CD4-positive, alpha-beta T cell treated with Interferon gamma for 1 hour (primary cell): ENCODE measurements around the gene FAM193A.
"Not testable (repeated sequence)": the region's sequence is repeated elsewhere in the genome, so short reads cannot be mapped to it uniquely, and the experiment has no call there.

Experiments used
- DNase-seq: peaks from one replicate; pipeline ENCODE4 v3.0.0-alpha.2; 2020

The FAM193A gene

DNA sequence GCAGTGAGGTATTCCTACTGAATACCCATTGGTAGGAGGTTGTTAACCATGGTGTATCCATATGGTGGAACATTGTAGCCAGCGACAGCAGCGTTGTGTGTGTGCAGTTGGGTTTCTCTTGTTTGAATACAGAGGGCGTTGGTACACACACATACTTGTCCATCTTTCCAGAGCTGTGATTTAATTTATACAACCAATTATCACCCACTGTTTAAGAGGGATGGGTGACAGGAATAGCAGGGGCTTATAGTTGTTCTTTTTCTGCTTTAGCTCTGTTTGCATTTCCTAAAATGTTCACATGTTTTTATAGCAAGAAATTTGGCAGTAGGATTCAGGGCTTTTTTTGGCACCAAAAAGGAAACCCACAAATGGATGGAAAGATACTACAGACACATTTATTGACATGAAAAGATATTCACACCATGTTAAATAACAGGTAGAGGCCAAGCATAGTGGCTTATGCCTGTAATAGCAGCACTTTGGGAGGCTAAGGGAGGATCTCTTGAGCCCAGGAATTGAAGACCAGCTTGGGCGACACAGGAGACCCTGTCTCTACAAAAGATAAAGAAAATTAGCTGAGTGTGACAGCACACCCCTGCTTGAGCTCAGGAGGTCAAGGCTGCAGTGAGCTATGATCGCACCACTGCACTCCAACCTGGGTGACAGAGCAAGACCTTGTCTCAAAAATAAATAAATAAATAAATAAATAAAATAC, 159.1 kb downstream of the FAM193A start:
- no peak for DNase-seq

DNA sequence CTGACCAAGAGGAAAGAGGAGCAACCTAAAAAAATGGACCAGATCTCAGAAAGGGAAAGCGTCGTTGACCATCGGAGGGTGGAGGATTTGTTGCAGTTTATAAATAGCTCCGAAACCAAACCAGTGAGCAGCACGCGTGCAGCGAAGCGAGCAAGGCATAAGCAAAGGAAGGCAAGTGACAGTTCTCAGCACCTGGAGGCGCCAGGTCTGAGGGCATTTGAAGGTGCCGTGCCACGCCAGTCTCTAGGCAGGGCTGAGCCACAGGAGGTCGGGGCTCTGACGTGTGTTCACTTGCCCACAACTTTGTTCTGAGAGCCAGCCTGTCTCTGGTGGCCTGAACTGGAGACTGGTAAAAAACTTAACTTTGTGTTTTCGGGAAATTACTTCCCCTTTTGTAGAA, 160.0 kb downstream of the FAM193A start:
- peak; percentile 74 for DNase-seq

DNA sequence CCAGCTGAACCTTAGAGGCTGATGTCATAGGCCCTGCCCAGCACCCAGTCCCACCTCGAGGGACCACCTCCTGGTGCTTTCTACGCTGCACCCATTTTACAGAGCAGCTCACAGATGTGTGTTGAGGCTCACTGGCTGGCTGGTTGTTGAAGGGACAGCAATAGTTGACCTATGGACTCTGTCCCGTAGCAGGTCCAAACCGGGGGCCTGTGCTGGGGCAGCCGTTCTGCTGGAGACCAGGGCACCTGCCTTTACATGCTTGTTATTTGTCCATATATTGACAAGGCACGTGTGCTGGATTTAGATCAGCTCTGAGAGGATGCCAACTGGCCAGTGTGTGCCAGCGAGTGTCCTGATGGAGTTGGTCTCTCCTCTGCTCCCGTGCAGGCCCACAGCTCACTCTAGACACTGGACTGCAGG, 161.6 kb downstream of the FAM193A start:
- DNase-seq: no peak

DNA sequence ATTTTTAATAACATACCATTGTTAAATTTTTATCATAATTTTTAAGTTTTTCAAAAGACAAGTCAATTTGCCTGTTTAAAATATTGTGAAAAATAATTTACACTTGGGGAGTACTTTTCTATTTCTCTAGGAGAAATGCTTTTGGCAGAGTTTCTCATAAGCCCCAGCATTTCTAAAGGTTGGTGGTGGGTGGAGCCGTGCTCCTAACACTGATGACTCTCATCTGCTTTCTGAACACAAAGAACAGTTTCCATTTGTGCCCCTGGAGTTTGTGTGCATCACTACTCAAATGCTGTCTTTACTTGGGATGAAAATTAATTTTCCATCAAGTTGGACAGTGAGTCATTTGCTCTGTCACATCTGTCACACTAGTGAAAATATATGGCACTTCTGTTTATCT, 162.1 kb downstream of the FAM193A start:
- no peak for DNase-seq

DNA sequence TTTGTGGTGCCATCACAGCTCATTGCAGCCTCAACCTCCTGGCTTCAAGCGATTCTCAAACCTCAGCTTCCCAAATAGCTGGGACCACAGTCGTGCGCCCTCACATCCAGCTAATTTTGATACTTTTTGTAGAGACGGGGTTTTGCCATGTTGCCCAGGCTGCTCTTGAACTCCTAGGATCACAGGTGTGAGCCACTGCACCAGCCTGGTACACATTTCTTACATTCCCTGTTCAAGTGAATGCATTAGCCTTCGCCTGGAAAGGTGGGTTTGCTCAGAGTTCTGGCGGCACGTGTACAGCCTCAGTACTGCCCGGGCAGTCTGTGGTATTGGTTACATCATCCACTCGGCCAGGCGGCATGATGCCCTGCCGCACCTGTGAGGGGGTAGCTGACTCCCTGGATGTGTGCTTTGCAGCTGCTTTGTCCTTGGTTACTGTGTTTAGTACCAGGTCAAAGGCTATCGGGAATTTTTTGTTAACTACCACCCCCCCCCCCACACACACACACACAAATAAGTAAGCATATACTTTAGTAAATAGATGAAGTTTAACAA, 162.6 kb downstream of the FAM193A start:
- DNase-seq: no peak

DNA sequence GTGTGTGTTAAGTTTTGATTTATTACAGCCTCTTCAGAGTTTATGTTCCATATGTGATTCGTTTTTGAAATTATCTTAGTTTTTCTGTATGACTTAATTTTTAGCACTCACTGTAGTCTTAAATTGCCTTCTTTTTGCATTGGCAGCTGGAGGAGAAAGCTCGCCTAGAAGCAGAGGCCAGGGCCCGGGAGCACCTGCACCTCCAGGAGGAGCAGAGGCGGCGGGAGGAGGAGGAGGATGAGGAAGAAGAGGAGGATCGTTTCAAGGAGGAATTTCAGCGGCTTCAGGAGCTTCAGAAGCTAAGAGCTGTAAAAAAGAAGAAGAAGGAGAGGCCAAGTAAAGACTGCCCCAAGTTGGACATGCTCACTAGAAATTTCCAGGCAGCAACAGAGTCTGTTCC, 163.1 kb downstream of the FAM193A start:
- no peak for DNase-seq

DNA sequence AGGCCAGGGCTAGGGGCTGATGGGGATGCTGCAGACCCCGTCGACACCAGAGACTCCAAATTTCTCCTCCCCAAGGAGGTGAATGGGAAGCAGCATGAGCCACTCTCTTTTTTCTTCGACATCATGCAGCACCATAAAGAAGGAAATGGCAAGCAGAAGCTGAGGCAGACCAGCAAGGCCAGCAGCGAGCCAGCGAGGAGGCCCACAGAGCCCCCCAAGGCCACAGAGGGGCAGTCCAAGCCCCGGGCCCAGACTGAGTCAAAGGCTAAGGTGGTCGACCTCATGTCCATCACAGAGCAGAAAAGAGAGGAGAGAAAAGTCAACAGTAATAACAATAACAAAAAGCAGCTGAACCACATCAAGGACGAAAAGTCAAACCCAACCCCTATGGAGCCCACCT, 163.6 kb downstream of the FAM193A start:
- DNase-seq: no peak

DNA sequence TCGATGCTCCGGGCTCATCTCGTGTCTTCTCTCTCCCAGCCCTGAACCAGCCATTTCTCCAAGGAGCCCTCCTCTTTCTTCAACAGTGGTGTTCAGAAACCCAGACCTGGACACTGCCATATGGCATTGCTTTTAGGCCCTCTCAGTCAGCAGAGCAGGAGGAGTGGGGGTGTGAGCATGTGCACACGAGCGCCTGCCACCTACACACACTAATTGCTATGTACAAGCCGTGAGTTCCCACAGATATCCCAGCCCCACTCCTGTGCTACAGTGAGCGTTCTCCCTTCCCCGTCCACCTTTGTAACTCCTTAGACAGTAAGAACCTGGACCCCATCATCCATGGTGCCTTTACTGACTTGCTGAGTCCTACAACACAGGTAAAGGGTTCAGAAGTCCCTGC, 165.9 kb downstream of the FAM193A start:
- no peak for DNase-seq

DNA sequence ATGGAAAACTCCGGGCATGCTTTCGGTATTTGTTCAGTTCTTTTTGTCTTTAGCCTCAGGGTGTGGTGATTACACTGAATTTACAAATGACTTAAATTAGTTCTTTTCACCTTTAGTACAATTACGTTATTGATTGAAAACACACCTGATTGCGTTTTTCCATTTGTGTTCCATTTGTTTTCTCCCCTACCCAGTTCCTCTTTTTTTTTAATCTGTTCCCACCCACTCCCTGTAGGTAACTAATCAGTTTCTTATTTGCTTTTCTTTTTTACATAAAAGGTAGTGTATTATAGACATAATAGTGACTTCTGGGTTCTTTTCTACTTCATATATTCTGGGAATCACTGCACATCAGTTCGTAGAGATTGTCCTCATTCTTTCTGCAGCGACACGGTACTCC, 166.3 kb downstream of the FAM193A start:
- DNase-seq: no peak

DNA sequence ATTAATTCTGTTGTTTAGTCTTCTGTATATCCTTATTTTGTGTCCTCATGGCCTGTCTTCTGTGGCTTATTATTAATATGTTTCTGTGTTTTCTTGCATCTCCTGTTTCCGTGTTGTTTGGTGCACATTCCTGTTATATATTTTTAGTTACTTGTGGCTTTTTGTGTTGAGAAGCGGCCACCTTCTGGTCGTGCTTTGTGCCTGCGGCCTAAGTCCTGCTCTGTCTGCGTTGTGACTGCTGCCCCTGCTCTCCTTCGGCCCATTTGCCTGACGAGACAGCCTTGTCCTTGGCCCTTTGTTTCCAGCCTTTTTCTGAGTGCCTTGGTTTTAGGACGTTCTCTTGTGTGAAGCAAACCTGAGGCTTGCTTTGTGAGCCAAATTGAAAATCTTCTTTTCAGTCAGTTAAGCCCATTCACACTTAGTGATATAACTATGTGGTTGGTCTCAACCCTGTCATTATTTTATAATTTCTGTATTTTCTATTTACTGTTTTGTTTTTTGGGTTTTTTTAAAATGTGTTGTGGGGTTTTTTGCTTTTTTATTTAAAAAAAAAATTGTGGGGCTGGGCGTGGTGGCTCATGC, 175.9 kb downstream of the FAM193A start:
- no peak for DNase-seq

DNA sequence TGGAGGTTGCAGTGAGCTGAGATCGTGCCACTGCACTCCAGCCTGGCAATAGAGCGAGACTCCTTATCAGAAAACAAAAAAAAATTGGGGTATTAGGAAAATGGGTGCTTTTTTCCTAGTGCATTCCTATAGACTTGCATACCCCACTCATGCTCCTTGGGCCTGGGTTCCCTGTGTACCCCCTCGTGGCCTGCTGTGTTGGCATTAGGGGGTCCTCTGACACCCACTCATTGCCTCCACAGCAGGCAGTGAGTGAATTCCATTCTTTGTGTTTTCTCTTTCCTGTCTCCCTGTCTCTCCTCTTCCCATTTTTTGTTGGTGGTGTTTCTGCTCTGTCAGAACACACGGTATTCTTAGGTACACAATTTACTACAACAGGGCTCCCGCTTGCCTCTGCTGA, 176.9 kb downstream of the FAM193A start:
- DNase-seq: no peak

DNA sequence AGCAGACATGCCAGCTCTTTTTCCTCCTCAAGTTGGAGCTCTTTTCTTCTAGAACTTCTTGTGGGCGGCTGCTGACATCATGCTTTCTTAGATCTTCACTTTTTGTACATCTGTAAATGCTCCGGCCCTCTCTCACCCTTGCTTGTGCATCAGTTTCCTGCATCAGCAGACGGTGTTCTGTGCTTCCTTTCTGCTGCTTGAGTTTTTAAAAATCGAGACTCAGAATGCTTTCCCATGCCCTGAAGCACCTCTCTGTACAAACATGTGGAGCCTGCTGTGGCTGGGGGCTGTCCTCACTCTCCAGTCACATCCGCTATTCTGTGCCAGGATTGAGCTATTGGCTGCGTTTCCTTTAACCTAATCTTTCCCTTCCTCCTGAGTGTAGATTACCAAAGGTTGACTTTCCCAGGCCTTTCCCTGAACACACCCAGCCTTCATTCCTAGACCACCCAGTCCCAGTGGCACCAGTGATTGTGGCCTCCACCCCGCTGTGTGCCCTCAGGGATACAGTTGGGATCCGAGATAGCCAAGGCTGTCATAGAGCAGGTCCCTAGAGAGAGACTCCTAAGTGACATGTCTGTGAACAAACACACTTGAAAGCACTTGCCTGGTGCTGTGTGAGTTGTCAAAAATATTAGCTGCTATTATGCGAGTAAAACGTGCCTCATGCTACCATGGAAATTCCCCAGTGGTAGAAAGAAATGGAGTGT, 177.8 kb downstream of the FAM193A start:
- peak; percentile 9 for DNase-seq

DNA sequence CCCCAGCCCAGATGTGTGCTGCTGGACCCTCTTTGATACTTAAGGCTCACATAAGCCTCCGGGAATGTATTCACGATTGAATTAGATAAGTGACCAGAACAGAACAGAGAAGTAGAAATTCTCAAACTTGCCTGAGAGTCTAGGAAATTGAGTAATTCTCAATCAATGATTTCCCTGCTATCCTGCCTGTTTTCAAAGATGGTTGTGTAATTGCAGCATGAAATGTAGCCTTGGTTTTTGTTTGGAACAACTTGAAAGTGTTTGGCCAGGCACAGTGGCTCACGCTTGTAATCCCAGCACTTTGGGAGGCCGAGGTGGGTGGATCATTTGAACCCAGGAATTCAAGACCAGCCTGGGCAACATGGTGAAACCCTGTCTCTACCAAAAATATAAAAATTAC, 178.5 kb downstream of the FAM193A start:
- no peak for DNase-seq

DNA sequence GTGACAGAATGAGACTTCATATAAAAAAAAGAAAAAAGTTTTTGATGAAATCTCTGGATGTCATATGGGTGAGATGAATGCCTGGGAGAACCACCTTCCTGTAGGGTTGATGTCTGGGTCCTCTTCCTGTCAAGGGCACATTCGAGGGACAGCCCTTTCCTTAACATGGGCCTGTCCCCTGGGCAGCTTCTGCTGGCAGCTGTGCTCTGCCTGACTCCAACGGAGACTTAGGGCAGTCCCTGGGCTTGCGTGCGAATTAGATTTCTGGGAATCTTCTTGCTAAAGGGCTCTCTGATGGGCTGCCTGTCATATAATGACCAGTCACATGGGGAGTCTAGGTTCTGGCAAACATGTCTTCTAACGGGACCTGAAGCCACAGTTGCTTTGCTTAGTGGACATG, 179.0 kb downstream of the FAM193A start:
- no peak for DNase-seq

DNA sequence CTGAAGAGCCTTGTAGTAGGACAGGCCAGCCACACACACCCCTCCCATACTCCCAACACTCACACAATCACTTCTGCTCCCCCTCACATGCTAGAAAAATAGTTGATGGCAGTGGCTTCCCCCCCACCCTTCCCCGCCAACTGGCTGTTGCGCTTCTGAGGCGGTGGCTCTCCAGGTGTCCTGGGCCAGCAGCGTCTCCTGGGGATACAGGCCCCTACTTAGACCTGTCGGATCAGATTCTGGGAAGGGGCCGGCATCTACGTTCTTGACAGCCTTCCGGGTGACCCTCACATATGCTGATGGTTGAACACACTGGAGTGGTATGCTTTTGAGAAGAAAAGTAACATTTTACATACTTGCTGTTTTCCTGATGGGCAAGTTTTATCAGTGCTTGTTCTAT, 179.8 kb downstream of the FAM193A start:
- DNase-seq: no peak

DNA sequence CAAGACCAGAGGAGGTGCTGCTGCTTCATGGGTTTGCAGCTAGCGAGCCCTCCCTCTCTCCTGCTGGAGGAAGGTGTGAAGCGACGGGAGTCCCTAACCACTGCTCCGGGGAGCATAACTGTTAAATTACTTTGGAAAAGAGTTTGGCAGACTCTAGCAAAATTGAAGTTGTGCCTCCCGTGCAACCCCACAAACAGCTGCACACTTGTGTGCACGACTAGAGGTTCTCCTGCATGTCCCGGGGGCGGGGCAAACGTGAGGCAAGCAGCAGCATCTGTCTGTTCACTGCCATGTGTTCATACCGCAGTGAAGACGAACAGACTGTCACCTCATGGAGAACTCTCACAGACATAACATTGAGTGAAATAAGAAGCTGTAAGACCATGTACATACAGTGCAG, 185.1 kb downstream of the FAM193A start:
- no peak for DNase-seq

DNA sequence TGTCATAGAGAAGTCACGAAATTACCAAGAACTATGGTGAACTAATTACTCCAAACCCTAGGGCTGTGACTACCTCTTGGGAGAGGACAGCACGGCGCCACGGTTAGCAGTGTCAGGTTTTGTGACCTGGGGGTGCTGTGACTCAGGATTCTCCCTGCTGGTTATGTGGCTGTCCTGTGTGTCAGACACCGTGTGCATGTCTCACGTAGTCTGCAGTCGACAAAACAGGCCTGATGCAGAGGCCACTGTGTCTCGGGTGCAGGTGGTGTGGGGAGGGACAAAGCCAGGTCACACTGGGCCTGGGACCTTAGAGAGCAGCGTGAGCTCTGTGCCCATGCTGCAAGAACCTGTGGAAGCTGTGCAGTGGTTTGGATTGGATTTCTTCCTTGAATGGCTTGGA, 185.6 kb downstream of the FAM193A start:
- DNase-seq: no peak

DNA sequence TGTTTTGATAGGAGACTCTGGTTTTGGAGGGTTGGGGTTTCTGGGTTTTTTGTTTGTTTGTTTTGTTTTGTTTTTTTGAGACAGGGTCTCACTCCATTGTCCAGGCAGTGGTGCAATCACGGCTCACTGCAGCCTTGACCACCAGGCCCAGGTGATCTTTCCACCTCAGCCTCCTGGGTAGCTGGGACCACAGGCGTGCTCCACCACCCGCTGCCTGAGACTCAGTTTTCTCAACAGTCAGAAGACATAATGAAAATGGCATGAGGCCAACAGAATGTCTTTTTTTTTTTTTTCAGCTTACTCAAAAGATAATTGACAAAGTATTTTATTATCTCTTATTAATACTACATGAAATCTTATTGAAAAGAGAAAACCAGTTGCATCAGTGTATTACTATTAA, 187.3 kb downstream of the FAM193A start:
- DNase-seq: no peak

DNA sequence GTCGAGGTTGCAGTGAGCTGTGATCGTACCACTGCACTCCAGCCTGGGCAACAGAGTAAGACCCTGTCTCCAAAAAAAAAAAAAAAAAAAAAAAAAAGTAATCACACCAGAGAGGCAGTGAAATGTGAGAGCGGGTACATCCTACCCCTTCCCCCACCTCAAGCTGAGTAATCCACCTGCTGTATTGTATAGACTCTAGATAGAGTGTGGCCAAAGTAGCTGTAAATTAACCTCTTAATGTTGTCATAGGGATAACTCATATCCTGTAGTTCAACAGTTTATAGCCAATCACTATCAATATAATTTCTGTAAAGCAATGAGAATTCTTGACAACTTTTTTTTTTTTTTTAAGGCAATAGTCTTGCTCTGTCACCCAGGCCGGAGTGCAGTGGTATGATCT, 188.9 kb downstream of the FAM193A start:
- DNase-seq: no peak

DNA sequence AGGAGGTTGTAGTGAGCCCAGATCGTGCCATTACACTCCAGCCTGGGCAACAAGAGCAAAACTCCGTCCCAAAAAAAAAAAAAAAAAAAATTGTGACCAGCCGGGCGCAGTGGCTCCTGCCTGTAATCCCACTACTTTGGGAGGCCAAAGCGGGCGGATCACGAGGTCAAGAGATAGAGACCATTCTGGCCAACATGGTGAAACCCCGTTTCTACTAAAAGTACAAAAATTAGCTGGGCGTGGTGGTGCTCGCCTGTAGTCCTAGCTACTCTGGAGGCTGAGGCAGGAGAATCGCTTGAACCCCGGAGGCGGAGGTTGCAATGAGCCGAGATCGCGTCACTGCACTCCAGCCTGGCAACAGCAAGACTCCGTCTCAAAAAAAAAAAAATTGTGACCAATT, 190.4 kb downstream of the FAM193A start:
- not testable (repeated sequence) for DNase-seq

DNA sequence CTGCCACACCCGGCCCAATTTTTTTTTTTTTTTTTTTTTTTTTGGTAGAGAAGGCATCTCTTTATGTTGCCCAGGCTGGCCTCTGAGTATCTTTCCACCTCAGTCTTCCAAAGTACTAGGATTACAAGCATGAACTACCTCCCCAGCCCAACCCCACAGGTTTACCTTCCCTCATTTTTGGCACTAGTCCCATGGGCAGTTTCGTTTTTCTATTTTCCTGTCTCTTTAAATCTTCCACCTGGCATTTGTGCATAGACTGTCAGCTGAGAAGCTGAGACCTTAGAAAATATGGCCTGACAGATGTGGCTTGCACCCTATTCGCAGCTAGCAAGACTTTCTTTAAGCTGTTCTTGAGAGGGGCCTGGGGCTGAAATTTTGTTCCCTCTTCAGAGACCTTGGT, 191.8 kb downstream of the FAM193A start:
- DNase-seq: no peak

DNA sequence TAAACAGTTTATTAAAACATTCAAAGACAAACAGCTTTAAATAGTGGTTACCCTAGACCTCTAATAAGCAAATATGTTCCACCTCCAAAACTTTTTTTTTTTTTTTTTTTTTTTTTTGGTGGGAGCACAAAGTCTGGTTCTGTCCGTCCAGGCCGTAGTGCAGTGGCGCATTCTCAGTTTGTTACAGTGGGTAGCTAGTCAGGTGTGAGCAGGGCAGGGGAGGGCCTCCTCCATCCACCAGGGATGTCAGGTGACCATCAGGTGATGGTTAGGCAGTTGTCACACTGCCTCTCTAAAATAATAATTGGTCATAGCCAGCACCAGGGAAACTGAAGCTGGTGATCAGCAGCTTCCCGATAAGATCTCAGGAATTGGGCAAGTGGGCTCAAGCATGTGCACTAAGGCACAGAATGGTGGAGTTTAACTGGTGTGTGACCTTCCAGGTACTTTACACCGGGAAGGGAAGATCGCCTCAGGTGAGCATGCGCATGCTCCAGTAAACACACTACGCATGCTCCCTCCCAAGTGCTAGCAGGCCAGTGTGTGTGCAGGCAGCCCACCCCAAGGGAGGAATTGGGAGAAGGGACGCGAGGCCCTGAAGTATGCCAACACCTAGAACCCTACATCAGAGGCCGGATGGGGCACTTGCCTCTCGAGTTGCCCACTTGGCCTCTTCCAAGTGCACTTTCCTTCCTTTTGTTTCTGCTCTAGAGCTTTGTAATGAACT, 192.5 kb downstream of the FAM193A start:
- DNase-seq: no peak

DNA sequence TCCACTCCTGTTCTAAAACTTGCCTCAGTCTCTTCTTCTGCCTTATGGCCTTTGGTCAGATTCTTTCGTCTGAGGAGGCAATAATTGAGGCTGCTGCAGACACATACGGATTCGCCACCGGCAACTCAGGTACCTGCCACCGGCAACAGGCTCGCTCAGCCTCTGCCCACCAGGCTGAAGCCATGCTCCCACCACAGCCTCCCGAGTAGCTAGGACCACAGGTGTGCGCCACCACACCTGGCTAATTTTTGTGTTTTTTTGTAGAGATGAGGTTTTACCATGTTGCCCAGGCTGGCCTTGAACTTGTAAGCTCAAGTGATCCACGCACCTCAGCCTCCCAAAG, 193.1 kb downstream of the FAM193A start:
- DNase-seq: no peak

DNA sequence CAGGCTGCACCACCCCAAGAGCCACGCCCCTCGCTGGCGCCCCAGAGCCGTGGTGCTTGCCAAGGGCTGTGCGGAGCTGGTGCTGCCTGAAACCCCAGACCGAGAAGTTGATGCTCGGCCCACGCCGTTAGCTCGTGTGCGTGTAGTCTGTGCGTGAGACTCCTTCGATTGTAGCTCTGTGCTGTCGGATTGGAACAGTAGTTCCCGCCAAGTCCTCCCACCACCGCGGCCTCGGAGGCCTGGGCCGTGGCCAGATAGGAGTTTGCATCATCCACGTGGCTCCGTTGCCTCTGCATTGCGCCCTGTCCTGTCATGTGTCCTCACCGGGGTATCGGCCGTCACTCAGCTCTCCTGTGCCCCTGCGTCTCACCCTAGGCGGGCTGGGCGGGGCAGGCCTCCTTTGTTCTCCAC, 195.5 kb downstream of the FAM193A start:
- no peak for DNase-seq
